ENCODE measurements around the gene C4B.
"Not testable (repeated sequence)": the region's sequence is repeated elsewhere in the genome, so short reads cannot be mapped to it uniquely, and the experiment has no call there.

The C4B gene

DNA sequence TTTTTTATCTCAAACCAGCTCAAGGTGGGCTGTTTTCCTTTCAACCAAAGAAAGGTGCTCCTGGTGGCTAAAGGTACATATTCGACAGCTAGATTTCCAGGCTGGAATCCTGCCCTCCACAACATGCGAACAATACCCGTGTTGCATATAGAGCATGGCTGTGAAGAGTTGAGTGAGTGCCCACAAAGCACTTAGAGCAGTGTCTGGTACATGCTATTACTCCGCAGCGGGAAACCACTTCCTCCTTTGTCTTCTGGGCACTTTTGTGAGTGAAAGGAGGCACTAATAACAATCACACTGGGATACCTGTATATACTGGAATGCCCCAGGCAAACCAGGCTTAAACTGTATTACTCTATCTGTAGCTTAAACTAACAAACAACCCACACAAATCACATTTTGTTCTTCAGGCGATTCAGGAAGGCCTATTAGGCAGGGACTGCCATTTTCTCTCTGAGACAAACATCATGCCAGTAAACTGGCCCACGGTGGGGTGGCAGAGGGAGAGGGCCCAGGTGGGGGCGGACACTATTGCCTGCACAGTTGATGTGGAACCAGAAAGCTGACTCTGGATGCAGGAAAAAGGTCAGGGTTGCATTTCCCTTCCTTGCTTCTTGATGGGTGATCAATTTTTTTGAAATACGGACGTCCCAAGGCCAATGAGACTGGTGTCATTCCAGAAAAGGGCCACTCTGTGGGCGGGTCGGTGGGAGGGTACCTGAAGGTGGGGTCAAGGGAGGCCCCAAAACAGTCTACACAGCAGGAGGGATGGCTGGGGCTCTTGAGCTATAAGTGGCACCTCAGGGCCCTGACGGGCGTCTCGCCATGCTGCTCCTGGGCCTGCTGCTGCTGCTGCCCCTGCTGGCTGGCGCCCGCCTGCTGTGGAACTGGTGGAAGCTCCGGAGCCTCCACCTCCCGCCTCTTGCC, 23.3 kb downstream of the C4B start, which contains the start of gene CYP21A2:
Gene CYP21A2, plus strand, starts transcription at position 818 of the 927 bp plus-strand sequence. Its CDS starts 8 bp downstream, at position 826.
- not testable (repeated sequence) for DNase-seq

GRCh38 chr6:32038878-32039277, 24.3 kb downstream of the C4B start:
- not testable (repeated sequence) for DNase-seq

DNA sequence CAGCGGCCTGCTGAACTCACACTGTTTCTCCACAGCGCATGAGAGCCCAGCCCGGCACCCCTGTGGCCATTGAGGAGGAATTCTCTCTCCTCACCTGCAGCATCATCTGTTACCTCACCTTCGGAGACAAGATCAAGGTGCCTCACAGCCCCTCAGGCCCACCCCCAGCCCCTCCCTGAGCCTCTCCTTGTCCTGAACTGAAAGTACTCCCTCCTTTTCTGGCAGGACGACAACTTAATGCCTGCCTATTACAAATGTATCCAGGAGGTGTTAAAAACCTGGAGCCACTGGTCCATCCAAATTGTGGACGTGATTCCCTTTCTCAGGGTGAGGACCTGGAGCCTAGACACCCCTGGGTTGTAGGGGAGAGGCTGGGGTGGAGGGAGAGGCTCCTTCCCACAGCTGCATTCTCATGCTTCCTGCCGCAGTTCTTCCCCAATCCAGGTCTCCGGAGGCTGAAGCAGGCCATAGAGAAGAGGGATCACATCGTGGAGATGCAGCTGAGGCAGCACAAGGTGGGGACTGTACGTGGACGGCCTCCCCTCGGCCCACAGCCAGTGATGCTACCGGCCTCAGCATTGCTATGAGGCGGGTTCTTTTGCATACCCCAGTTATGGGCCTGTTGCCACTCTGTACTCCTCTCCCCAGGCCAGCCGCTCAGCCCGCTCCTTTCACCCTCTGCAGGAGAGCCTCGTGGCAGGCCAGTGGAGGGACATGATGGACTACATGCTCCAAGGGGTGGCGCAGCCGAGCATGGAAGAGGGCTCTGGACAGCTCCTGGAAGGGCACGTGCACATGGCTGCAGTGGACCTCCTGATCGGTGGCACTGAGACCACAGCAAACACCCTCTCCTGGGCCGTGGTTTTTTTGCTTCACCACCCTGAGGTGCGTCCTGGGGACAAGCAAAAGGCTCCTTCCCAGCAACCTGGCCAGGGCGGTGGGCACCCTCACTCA, 25.0 kb downstream of the C4B start:
- not testable (repeated sequence) for DNase-seq

GRCh38 chr6:32040299-32041049, 25.9 kb downstream of the C4B start:
- not testable (repeated sequence) for DNase-seq

GRCh38 chr6:32041050-32041321, 26.4 kb downstream of the C4B start:
- not testable (repeated sequence) for DNase-seq

- DNase-seq, result not testable (repeated sequence)
Observed at GRCh38 chr6:32041385-32041784, 26.8 kb downstream of the C4B start.

DNA sequence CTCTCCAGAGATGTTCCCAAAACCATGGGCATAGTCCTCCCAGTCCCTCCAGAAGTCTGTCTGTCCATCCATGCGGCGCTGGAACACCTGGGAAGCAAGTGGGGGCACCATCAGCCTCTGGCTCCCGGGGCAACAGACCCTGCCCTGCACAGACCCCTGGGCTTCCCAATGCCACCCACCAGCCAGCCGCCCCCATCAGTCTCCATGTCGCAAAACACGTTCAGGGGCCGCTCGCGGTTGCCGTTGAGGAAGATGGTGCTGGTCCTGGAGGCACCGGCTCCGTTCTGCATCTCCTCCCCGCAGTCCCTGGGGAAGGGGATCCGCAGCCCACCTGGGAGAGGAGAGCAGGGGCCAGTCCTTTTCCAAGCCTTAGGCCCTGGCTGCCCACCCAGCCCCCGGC, 27.7 kb downstream of the C4B start:
- not testable (repeated sequence) for DNase-seq

DNA sequence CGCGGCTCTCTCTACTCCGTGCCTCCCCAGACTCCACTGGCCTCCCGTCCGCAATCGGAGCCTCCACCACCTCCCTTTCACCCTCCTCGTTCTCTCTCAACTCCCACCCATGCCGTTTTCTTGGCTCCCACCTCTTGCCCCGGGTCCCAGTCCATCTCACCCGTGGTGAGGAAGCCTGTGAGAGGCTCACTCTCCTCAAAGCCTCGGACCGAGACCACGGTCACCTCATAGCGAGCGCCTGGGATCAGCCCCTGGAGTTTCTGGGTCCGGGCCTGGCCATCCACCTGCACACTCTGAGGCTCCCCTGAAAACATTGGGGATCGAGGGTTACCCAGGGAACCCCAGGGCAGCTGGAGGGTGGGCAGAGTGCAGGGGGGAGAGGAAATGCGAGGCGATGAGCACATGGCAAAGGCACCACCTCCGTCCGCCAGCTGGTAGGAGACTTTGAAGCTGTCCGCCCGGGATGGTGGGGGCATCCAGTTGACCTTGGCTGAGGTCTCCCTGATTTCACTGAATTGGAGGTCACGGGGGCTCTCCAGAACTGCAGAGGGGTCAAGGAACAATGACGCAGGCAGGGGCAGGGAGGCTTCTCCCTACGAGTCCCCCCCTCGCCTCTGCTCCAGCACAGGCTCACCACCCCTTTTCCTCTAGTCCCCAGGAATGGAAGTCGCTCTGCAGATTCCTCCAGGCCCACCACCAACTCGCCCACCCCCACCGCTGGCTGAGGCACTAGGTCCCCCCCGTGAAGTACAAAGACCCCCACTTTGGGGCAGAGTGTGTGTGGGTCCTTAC, 29.2 kb downstream of the C4B start:
- not testable (repeated sequence) for DNase-seq

- DNase-seq, result not testable (repeated sequence)
Observed at GRCh38 chr6:32044916-32045315, 30.3 kb downstream of the C4B start.

- DNase-seq, result no peak
Observed at GRCh38 chr6:32045811-32046449, 31.3 kb downstream of the C4B start.

DNA sequence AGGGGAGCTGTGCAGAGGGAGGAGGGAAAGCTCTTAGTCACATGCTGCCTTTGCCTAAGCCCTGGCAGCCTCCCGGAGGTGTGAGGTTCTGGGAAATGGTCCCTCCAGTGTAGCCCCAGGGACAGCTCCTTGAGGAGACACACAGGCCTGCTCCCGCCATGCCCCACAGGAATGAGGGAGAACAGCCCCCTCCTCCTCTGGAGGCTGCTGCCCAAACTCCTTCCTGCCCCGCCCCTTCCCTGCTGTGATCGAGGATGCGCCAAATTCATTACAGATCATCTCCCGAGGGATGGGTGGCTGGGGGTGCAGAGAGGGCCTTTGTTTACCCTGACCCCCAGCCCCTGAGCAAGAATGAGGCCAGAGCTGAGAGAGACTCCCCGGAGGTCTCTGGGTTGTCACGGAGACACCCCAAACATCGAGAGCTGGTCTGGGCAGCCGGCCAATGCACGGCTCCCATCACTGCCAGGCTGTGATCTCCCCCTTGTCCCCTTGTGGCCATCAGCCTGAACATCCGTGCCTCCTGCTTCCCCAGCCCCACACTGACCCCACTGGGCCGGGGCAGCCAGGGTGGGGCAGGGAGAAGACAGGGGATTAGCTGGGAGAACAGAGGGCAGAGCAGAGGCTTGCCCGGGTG, 32.0 kb downstream of the C4B start:
- DNase-seq, result no peak

DNA sequence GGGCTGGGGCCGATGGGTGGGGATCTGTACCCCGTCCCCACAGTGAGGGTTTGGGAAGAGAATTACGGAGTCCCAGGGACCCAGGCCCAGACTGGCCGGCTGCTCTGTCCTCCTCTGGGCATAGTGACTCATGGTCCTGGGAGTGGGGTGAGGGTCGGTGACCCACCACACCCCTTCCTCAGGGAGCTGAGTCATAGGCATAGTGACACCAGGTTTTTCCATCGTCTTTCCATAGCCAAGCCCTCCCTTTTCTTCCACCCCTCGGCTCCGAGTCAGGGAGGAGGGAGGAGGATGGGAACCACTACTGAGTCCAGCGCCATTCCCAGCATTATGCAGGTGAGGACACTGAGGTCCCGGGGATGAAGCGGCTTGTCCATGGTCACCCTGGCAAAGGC, 32.5 kb downstream of the C4B start:
- DNase-seq, result no peak

GRCh38 chr6:32047539-32047854, 32.9 kb downstream of the C4B start:
- DNase-seq, result no peak

- peak; percentile 46 for DNase-seq
Observed at GRCh38 chr6:32047855-32048766, 33.5 kb downstream of the C4B start.

DNA sequence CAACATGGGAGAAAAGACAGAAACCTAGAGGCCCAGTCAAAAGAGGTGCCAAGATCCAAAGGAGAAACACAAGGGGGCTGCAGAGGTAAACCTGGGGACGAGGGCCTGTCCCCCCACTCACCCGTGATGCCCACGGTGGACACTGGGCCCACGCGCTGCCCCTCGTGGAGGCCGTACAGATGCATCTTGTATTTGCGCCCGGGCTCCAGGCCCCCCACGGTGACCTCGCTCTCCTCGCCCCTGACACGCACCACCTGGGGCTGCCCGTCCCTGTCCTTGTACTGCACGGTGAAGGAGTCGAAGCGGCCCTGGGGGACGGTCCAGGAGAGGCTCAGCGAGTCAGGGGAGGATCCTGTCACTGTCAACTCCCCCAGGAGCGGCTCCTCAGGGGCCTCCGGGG, 34.6 kb downstream of the C4B start:
- not testable (repeated sequence) for DNase-seq

DNA sequence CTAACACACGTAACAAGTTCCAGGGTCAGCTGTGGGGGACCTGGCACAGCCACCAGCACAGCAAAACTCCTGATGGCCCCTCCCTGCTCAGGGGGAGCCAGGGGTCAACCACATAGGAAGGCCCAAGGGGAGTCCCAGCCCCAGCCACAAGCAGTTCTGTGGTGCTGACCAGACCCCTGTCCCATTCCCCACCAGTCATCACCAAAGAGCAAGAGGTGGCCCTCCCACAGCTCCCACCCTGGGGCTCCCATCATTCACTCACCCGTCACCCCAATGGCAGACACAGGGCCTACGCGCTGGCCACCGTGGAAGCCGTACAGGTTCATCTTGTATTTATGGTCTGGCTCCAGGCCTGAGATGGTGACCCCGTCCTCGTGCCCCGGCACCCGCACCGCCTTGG, 35.1 kb downstream of the C4B start:
- DNase-seq, result not testable (repeated sequence)

GRCh38 chr6:32050562-32050961, 36.0 kb downstream of the C4B start:
- DNase-seq, result no peak

DNA sequence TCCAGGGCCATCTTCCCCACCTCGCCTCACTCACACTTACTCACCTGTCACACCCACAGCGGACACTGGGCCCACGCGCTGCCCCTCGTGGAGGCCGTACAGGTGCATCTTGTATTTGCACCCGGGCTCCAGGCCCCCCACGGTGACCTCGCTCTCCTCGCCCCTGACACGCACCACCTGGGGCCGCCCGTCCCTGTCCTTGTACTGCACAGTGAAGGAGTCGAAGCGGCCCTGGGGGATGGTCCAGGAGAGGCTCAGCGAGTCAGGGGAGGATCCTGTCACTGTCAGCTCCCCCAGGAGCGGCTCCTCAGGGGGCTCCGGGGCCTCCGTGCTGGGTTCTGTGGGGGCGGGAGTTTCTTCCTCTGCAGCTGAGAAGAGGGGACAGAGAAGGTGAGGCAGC, 38.0 kb downstream of the C4B start:
- not testable (repeated sequence) for DNase-seq

DNA sequence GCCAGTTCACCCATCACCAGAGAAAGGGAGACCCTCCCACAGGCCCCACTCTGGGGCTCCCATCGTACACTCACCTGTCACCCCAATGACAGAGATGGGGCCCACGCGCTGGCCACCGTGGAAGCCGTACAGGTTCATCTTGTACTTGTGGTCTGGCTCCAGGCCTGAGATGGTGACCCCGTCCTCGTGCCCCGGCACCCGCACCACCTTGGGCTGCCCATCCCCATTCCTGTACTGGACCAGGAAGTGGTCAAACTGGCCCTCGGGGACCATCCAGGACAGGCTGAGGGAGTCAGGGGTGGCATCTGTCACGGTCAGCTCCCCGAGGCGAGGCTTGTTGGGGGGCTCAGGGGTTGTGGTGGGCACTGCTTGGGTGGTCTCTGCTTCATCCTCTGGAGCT, 38.7 kb downstream of the C4B start:
- not testable (repeated sequence) for DNase-seq

DNA sequence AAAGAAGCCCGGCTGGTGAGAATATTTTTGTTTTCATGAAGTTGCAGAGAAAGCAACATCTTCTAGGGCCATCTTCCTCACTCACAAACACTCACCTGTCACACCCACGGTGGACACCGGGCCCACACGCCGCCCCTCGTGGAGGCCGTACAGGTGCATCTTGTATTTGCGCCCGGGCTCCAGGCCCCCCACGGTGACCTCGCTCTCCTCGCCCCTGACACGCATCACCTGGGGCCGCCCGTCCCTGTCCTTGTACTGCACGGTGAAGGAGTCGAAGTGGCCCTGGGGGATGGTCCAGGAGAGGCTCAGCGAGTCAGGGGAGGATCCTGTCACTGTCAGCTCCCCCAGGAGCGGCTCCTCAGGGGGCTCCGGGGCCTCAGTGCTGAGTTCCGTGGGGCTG, 41.2 kb downstream of the C4B start:
- not testable (repeated sequence) for DNase-seq

Measured in CD4-positive, alpha-beta T cell treated with Interferon gamma for 1 hour (primary cell).